Fibroblast of lung (primary cell): ENCODE data around the gene PRDM16.

Source experiments
- CTCF ChIP-seq, 2 donors: IDR thresholded peaks in 1 of 2; conservative IDR thresholded peaks in 1 of 2; 1 replicate in 1 of 2; 2 replicates in 1 of 2; pipeline ENCODE4 v1.5.1; 2011 to 2012; ENCODE audit warnings: low read length in 2 of 2, control low read depth in 1 of 2, inconsistent platforms in 1 of 2, low read depth in 1 of 2, mild to moderate bottlenecking in 1 of 2
- EZH2 ChIP-seq: IDR thresholded peaks from 2 replicates; pipeline ENCODE4 v1.5.1; 2012; ENCODE audit warnings: low read length, control low read depth, mild to moderate bottlenecking; ENCODE audit errors: missing control alignments

GRCh38 chr1:3409366-3410141 is 340.6 kb downstream of the PRDM16 start:
- TF ChIP-seq EZH2 (no peak), CTCF (conservative IDR thresholded peaks at IDR 0.05 in 1 of 2, IDR thresholded peaks at IDR 0.05 in 1 of 2; ENCODE audit: low read depth in 1 of 2, low read length in 2 of 2) (no peak)
